ENCODE data around the gene ZC3HAV1. TPM values are rescaled to one million over a fixed set of nuclear protein-coding genes. Genes with fewer than 3 reads are reported as not detected.

The ZC3HAV1 gene
- total and polyA plus RNA-seq, 9 of the 15 experiments (the other 6 are each of a cell fraction or from before 2014, with no cell fraction given), result 11.9 to 40.5 (median 23.9) TPM

DNA sequence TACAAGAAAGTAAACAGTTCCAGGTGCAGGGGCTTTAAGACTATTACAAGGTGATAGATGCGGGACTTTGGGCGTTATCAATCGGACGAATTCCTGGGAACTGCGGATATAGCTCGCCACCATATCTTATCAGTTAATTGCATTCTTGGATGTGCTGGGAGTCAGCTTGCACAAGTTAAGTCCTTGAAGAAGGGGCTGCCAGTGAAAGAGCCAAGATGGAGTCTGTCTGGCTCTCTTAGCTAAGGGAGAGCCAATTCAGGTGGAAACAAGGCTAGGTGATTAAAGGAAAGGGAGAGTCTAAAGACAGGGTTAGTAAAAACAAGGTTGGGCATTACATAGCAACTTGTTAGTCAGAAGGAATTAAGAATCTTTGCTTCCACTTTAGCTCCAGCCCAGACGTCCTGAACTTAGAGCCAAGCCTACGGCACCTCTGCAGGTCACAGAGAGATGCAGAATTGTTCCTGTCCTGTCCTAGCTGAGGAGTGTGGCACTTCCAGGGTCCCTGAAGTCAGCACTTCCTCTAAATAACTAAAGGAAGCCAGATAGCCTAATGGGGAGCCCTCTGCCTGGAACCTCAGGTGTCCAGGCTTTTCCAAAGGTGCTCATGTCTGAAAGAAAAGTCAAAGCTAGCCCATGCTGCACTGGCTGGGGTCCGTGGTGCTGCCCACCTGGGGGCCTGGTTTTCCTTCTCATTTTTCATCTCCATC, 17.3 kb downstream of the ZC3HAV1 start (continued):
- TF ChIP-seq, protein P1, sequence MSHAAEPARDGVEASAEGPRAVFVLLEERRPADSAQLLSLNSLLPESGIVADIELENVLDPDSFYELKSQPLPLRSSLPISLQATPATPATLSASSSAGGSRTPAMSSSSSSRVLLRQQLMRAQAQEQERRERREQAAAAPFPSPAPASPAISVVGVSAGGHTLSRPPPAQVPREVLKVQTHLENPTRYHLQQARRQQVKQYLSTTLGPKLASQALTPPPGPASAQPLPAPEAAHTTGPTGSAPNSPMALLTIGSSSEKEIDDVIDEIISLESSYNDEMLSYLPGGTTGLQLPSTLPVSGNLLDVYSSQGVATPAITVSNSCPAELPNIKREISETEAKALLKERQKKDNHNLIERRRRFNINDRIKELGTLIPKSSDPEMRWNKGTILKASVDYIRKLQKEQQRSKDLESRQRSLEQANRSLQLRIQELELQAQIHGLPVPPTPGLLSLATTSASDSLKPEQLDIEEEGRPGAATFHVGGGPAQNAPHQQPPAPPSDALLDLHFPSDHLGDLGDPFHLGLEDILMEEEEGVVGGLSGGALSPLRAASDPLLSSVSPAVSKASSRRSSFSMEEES (CRISPR knock-in tag; IDR thresholded peaks at IDR 0.05), result peak; percentile 75
- TF ChIP-seq HNRNPH1 (optimal IDR thresholded peaks at IDR 0.05; ENCODE audit: low read depth, low read length) (no peak), CCAR2 (IDR thresholded peaks at IDR 0.05; ENCODE audit: low read depth, low read length) (no peak), GABPA (tag; conservative IDR thresholded peaks at IDR 0.05; ENCODE audit: low read depth) (no peak), CXXC5 (CRISPR knock-in tag; IDR thresholded peaks at IDR 0.05) (peak; percentile 98), ETV1 (tag; conservative IDR thresholded peaks at IDR 0.05; ENCODE audit: low read depth) (peak; percentile 76), FUS (optimal IDR thresholded peaks at IDR 0.05; ENCODE audit: low read depth, low read length) (no peak), ZNF134 (CRISPR knock-in tag; conservative IDR thresholded peaks at IDR 0.05) (peak; percentile 88), ZNF76 (CRISPR knock-in tag; IDR thresholded peaks at IDR 0.05; ENCODE audit: borderline replicate concordance) (peak; percentile 99), HOXB6 (CRISPR knock-in tag; IDR thresholded peaks at IDR 0.05; ENCODE audit: borderline replicate concordance) (peak; percentile 81; the same call in 1 of the 2 replicates), SMARCE1 (IDR thresholded peaks at IDR 0.05) (no peak), RHOXF2B (CRISPR knock-in tag; conservative IDR thresholded peaks at IDR 0.05) (peak; percentile 98), ZNF644 (tag; IDR thresholded peaks at IDR 0.05; ENCODE audit: low read depth) (peak; percentile 98), PTRF (tag; IDR thresholded peaks at IDR 0.05) (peak; percentile 98), NR2C2 (CRISPR knock-in tag; IDR thresholded peaks at IDR 0.05) (peak; percentile 51; the same call in 1 of the 2 replicates), NR2C2 (tag; IDR thresholded peaks at IDR 0.05) (peak; percentile 7; the same call in 1 of the 2 replicates), NFE2L1 (tag; IDR thresholded peaks at IDR 0.05; ENCODE audit: borderline replicate concordance, low read depth) (peak; percentile 73), ZNF311 (CRISPR knock-in tag; IDR thresholded peaks at IDR 0.05) (peak; percentile 98), MEIS2 (IDR thresholded peaks at IDR 0.05; ENCODE audit: partially characterized antibody) (no peak), HNRNPL (IDR thresholded peaks at IDR 0.05; ENCODE audit: low read depth, low read length) (no peak), ZNF408 (CRISPR knock-in tag; IDR thresholded peaks at IDR 0.05; ENCODE audit: low read depth) (no peak), ATF7 (IDR thresholded peaks at IDR 0.05) (no peak), ZNF217 (CRISPR knock-in tag; IDR thresholded peaks at IDR 0.05) (no peak), SRF (CRISPR knock-in tag; IDR thresholded peaks at IDR 0.05) (peak in 1 of 2 experiments; percentile 77; a peak in 1 of 4 replicates)
- TF ChIP-seq, protein P2, sequence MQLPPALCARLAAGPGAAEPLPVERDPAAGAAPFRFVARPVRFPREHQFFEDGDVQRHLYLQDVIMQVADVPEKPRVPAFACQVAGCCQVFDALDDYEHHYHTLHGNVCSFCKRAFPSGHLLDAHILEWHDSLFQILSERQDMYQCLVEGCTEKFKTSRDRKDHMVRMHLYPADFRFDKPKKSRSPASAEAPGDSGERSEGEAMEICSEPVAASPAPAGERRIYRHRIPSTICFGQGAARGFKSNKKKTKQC (CRISPR knock-in tag; IDR thresholded peaks at IDR 0.05), result no peak; the same call in 1 of the 2 replicates
- TF ChIP-seq, protein P3, sequence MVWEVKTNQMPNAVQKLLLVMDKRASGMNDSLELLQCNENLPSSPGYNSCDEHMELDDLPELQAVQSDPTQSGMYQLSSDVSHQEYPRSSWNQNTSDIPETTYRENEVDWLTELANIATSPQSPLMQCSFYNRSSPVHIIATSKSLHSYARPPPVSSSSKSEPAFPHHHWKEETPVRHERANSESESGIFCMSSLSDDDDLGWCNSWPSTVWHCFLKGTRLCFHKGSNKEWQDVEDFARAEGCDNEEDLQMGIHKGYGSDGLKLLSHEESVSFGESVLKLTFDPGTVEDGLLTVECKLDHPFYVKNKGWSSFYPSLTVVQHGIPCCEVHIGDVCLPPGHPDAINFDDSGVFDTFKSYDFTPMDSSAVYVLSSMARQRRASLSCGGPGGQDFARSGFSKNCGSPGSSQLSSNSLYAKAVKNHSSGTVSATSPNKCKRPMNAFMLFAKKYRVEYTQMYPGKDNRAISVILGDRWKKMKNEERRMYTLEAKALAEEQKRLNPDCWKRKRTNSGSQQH (CRISPR knock-in tag; IDR thresholded peaks at IDR 0.05), result peak; percentile 95

Data from K562 (cell line).